ENCODE measurements around the gene FCER2.

FCER2 gene

DNA sequence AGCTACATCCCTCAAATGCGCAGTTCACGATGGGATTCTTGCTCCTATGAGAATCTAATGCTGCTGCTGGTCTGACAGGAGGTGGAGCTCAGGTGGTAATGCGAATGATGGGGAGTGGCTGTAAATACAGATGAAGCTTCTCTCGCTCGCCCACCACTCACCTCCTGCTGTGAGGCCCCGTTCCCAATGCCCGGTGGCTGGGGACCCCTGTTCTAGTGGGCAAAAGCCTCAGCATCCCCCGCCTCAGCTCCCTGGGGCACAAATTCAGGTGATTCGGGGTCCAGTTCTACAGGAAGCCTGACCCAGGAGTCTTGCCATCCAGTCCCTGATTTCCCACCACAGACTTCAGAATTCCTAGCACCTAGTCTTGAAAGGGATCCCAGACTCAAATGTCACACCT is 29.4 kb downstream of the FCER2 start:
- no peak for DNase-seq

GRCh38 chr19:7670790-7671189 is 31.1 kb downstream of the FCER2 start:
- H2AFZ ChIP-seq (ENCODE audit: low read depth, low read length) = no peak overlapping the region
- H3K4me1 ChIP-seq (ENCODE audit: insufficient read depth, low read length) = peaks cover 11% of the 10 kb centered on the region
- H3K4me2 ChIP-seq (ENCODE audit: insufficient read depth, low read length) = no peak overlapping the region
- no peaks in the 10 kb centered on the region for H3K27me3 ChIP-seq (ENCODE audit: insufficient read depth, low read length, poor library complexity)
- DNase-seq = no peak
- no peak overlapping the region for H3K27ac ChIP-seq (ENCODE audit: low read length)
- H3K36me3 ChIP-seq (ENCODE audit: insufficient read depth, low read length) = no peaks in the 10 kb centered on the region
- no peaks in the 10 kb centered on the region for H3K79me2 ChIP-seq (ENCODE audit: insufficient read depth, low read length)
- no peaks in the 10 kb centered on the region for H3K9me3 ChIP-seq (ENCODE audit: insufficient read depth, low read length, severe bottlenecking)
- H3K4me3 ChIP-seq (ENCODE audit: low read depth in 1 of 2, low read length in 2 of 2) = no peak overlapping the region
- no peak overlapping the region for H3K9ac ChIP-seq (ENCODE audit: low read depth, low read length)
- no peaks in the 10 kb centered on the region for H4K20me1 ChIP-seq (ENCODE audit: insufficient read depth, low read length)
- no peak for ATAC-seq (ENCODE audit: insufficient read depth, low read depth)
- no peak for TF ChIP-seq EZH2 (IDR thresholded peaks at IDR 0.05; ENCODE audit: borderline replicate concordance, low read depth, low read length, severe bottlenecking)
- TF ChIP-seq, protein P1, sequence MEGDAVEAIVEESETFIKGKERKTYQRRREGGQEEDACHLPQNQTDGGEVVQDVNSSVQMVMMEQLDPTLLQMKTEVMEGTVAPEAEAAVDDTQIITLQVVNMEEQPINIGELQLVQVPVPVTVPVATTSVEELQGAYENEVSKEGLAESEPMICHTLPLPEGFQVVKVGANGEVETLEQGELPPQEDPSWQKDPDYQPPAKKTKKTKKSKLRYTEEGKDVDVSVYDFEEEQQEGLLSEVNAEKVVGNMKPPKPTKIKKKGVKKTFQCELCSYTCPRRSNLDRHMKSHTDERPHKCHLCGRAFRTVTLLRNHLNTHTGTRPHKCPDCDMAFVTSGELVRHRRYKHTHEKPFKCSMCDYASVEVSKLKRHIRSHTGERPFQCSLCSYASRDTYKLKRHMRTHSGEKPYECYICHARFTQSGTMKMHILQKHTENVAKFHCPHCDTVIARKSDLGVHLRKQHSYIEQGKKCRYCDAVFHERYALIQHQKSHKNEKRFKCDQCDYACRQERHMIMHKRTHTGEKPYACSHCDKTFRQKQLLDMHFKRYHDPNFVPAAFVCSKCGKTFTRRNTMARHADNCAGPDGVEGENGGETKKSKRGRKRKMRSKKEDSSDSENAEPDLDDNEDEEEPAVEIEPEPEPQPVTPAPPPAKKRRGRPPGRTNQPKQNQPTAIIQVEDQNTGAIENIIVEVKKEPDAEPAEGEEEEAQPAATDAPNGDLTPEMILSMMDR (IDR thresholded peaks at IDR 0.05; ENCODE audit: borderline replicate concordance, extremely low read depth, low read length, poor library complexity, severe bottlenecking) = no peak

More for the DNA sequence above, 29.4 kb downstream of the FCER2 start:
- TF ChIP-seq, protein P1 (IDR thresholded peaks at IDR 0.05; ENCODE audit: borderline replicate concordance, extremely low read depth, low read length, poor library complexity, severe bottlenecking) = no peak
- no peak for TF ChIP-seq EZH2 (IDR thresholded peaks at IDR 0.05; ENCODE audit: borderline replicate concordance, low read depth, low read length, severe bottlenecking)
- H3K9ac ChIP-seq (ENCODE audit: low read depth, low read length) = no peak overlapping the region
- no peak overlapping the region for H2AFZ ChIP-seq (ENCODE audit: low read depth, low read length)
- H3K4me2 ChIP-seq (ENCODE audit: insufficient read depth, low read length) = no peak overlapping the region
- peaks cover 14% of the 10 kb centered on the region for H3K4me1 ChIP-seq (ENCODE audit: insufficient read depth, low read length)
- no peaks in the 10 kb centered on the region for H4K20me1 ChIP-seq (ENCODE audit: insufficient read depth, low read length)
- no peaks in the 10 kb centered on the region for H3K36me3 ChIP-seq (ENCODE audit: insufficient read depth, low read length)
- no peaks in the 10 kb centered on the region for H3K9me3 ChIP-seq (ENCODE audit: insufficient read depth, low read length, severe bottlenecking)
- no peaks in the 10 kb centered on the region for H3K79me2 ChIP-seq (ENCODE audit: insufficient read depth, low read length)
- no peak overlapping the region for H3K4me3 ChIP-seq (ENCODE audit: low read depth in 1 of 2, low read length in 2 of 2)
- no peak overlapping the region for H3K27ac ChIP-seq (ENCODE audit: low read length)
- H3K27me3 ChIP-seq (ENCODE audit: insufficient read depth, low read length, poor library complexity) = no peaks in the 10 kb centered on the region
- no peak for ATAC-seq (ENCODE audit: insufficient read depth, low read depth)

- DNase-seq (no peak), ATAC-seq (ENCODE audit: insufficient read depth, low read depth) (no peak)
- H3K79me2 ChIP-seq (ENCODE audit: insufficient read depth, low read length) = no peaks in the 10 kb centered on the region
- H3K4me1 ChIP-seq (ENCODE audit: insufficient read depth, low read length) = peaks cover 11% of the 10 kb centered on the region
- no peaks in the 10 kb centered on the region for H3K9me3 ChIP-seq (ENCODE audit: insufficient read depth, low read length, severe bottlenecking)
- TF ChIP-seq, protein P1 (IDR thresholded peaks at IDR 0.05; ENCODE audit: borderline replicate concordance, extremely low read depth, low read length, poor library complexity, severe bottlenecking) = no peak
- no peak for TF ChIP-seq EZH2 (IDR thresholded peaks at IDR 0.05; ENCODE audit: borderline replicate concordance, low read depth, low read length, severe bottlenecking)
- no peak overlapping the region for H3K27ac ChIP-seq (ENCODE audit: low read length)
- no peak overlapping the region for H3K4me3 ChIP-seq (ENCODE audit: low read depth in 1 of 2, low read length in 2 of 2)
- no peak overlapping the region for H3K4me2 ChIP-seq (ENCODE audit: insufficient read depth, low read length)
- no peak overlapping the region for H3K9ac ChIP-seq (ENCODE audit: low read depth, low read length)
- no peaks in the 10 kb centered on the region for H3K27me3 ChIP-seq (ENCODE audit: insufficient read depth, low read length, poor library complexity)
- no peaks in the 10 kb centered on the region for H3K36me3 ChIP-seq (ENCODE audit: insufficient read depth, low read length)
- H2AFZ ChIP-seq (ENCODE audit: low read depth, low read length) = no peak overlapping the region
- H4K20me1 ChIP-seq (ENCODE audit: insufficient read depth, low read length) = no peaks in the 10 kb centered on the region
Measured at GRCh38 chr19:7670150-7670783, 31.7 kb downstream of the FCER2 start.
